Panc1 (cell line): ENCODE data around the gene CDIP1. TPM values are rescaled to one million over a fixed set of nuclear protein-coding genes. Genes with fewer than 3 reads are reported as not detected.

Experiments
- ATAC-seq: fragments of 200-7000 bp; cut with Tn5 transposase; 2 replicates; pipeline ENCODE4 v1.9.1; 2020; ENCODE audit warnings: mild to moderate bottlenecking, moderate library complexity
- BruUV-seq: library from RNA; stranded (reverse); fragments of 400-500 nt; replicated peaks from 2 replicates; lab custom pipeline; 2021; lab: Mats Ljungman, UMichigan
- CTCF ChIA-PET: fragments of 300-600 bp; sonication (Branson Sonifier 250); formaldehyde crosslinking; loops from one replicate; lab custom pipeline; 2022; ENCODE audit warnings: antibody characterized with exemption; lab: Charles Lee
- POLR2A ChIA-PET: fragments of 300-600 bp; sonication (Branson Sonifier 250); formaldehyde crosslinking; loops from one replicate; lab custom pipeline; 2022; ENCODE audit warnings: antibody characterized with exemption; lab: Charles Lee
- DNase-seq: peaks from one replicate; pipeline ENCODE4 v3.0.0-alpha.2; 2010; ENCODE audit warnings: low read depth, low spot score
- H3K27ac ChIP-seq: 2 replicates; pipeline ENCODE4 v1.5.1; 2011; ENCODE audit warnings: mild to moderate bottlenecking, low read length, inconsistent platforms
- H3K27me3 ChIP-seq: fragments of 200-500 bp; sonication (Bioruptor generic); 2 replicates; pipeline ENCODE4 v1.6.0; 2014; ENCODE audit warnings: low read length, inconsistent platforms; ENCODE audit not compliant: control insufficient read depth, insufficient read depth
- H3K36me3 ChIP-seq: fragments of 200-500 bp; sonication (Bioruptor generic); 2 replicates; pipeline ENCODE4 v1.5.1; 2014; ENCODE audit warnings: inconsistent platforms, mild to moderate bottlenecking, low read length, moderate library complexity; ENCODE audit not compliant: control insufficient read depth, insufficient read depth
- H3K4me1 ChIP-seq: 2 replicates; pipeline ENCODE4 v1.5.1; 2011; ENCODE audit warnings: inconsistent platforms, mild to moderate bottlenecking, low read length, moderate library complexity; ENCODE audit not compliant: control insufficient read depth, insufficient read depth
- H3K4me3 ChIP-seq, 2 experiments: 2 replicates each; pipeline ENCODE4 v1.5.1; 2011 to 2012; ENCODE audit warnings: low read depth in 2 of 2, low read length in 2 of 2, mild to moderate bottlenecking in 2 of 2, inconsistent platforms in 1 of 2, moderate library complexity in 1 of 2
- H3K9me3 ChIP-seq: fragments of 200-500 bp; sonication (Bioruptor generic); 2 replicates; pipeline ENCODE4 v1.5.1; 2014; ENCODE audit warnings: low read depth, mild to moderate bottlenecking, inconsistent platforms, low read length, moderate library complexity; ENCODE audit not compliant: control insufficient read depth, insufficient read depth
- POLR2AphosphoS5 ChIP-seq: IDR thresholded peaks from 2 replicates; pipeline ENCODE4 v1.6.1; 2012; ENCODE audit warnings: mild to moderate bottlenecking, low read depth, low read length, moderate library complexity
- REST ChIP-seq, 2 experiments: IDR thresholded peaks; 2 replicates each; pipeline ENCODE4 v1.6.1; 2011 to 2012; ENCODE audit warnings: low read depth in 2 of 2, control low read depth in 1 of 2, low read length in 1 of 2, mild to moderate bottlenecking in 1 of 2, moderate library complexity in 1 of 2; ENCODE audit not compliant: insufficient read depth in 1 of 2
- SIN3A ChIP-seq: IDR thresholded peaks from 2 replicates; pipeline ENCODE4 v1.6.1; 2012; ENCODE audit warnings: low read depth, mild to moderate bottlenecking, low read length, moderate library complexity, borderline replicate concordance; ENCODE audit not compliant: insufficient read depth
- TCF7L2 ChIP-seq: IDR thresholded peaks from 2 replicates; pipeline ENCODE4 v1.6.1; 2011; ENCODE audit warnings: mild to moderate bottlenecking, low read depth, low read length, inconsistent platforms
- in situ Hi-C: cut with HindIII; loops from 2 replicates; pipeline ENCODE4 v1.10.0; 2016; ENCODE audit warnings: low sequenced_read_pairs, low pct_unique_long_range_greater_than_20kb
- intact Hi-C: fragments of 100-400 bp; cut with micrococcal nuclease; formaldehyde crosslinking; loops from one replicate; pipeline ENCODE4 v1.10.0; 2022; ENCODE audit not compliant: unreplicated experiment
- total RNA-seq: library from RNA; stranded (reverse); gene quantifications from one replicate; pipeline ENCODE4 v1.2.1, GENCODE V29; 2021; ENCODE audit not compliant: unreplicated experiment
- TF ChIP-seq, protein P1 (sequence below): fragments of 450-650 bp; IDR thresholded peaks from 2 replicates; pipeline ENCODE4 v1.5.1; 2017; ENCODE audit warnings: mild to moderate bottlenecking

Gene CDIP1
- total RNA-seq, 1 experiment from 2014 or later = 26.8 TPM

GRCh38 chr16:4523686-4524085, 14.9 kb downstream of the CDIP1 start:
- Histone ChIP-seq H3K4me1 (no peaks in the 10 kb centered on the region), H3K9me3 (no peaks in the 10 kb centered on the region), H3K27ac (no peak overlapping the region), H3K4me3 (no peak overlapping the region), H3K27me3 (no peaks in the 10 kb centered on the region), H3K36me3 (no peaks in the 10 kb centered on the region)
- intact Hi-C loops (no loop called here), in situ Hi-C loops (no loop called here)
- BruUV-seq = no TSS peak
- ChIA-PET CTCF (no interaction called here), POLR2A (no interaction called here)
- no peak for DNase-seq
- TF ChIP-seq SIN3A (no peak), TCF7L2 (no peak), REST (IDR thresholded peaks at IDR 0.05; ENCODE audit: insufficient read depth in 1 of 2, low read depth in 2 of 2, low read length in 1 of 2) (no peak), POLR2AphosphoS5 (no peak)
- TF ChIP-seq, protein P1, sequence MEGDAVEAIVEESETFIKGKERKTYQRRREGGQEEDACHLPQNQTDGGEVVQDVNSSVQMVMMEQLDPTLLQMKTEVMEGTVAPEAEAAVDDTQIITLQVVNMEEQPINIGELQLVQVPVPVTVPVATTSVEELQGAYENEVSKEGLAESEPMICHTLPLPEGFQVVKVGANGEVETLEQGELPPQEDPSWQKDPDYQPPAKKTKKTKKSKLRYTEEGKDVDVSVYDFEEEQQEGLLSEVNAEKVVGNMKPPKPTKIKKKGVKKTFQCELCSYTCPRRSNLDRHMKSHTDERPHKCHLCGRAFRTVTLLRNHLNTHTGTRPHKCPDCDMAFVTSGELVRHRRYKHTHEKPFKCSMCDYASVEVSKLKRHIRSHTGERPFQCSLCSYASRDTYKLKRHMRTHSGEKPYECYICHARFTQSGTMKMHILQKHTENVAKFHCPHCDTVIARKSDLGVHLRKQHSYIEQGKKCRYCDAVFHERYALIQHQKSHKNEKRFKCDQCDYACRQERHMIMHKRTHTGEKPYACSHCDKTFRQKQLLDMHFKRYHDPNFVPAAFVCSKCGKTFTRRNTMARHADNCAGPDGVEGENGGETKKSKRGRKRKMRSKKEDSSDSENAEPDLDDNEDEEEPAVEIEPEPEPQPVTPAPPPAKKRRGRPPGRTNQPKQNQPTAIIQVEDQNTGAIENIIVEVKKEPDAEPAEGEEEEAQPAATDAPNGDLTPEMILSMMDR = no peak
- no peak for ATAC-seq

DNA sequence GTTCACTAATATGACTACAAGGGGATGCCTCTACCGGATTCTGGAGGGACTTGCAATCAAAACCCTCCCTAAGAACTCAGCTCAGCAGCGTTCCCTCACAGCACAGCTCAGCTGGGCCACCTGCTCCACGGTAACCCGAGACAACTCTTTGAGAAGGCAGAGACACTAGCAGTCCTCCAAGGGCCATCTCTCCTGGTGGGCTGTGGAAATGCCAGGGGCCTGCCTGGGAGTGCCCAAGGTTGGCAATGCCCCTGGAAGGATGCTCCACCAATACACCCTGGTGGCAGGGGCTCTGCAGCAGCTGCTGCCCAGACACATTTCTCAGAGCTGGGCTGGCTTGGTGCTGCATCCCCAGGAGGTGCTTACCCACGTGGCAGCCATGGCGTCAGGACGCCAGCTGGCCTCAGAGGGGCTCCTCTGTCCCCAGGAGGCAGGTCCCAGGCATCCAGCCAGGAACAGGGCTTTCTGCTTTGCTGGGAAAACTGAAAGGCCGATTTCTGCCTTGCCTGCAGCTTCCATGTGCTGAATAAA, 16.5 kb downstream of the CDIP1 start:
- H3K27ac ChIP-seq = no peak overlapping the region
- no peak overlapping the region for H3K4me3 ChIP-seq
- intact Hi-C loops = no loop called here
- no peak for DNase-seq
- no peaks in the 10 kb centered on the region for H3K4me1 ChIP-seq
- no peaks in the 10 kb centered on the region for H3K9me3 ChIP-seq
- BruUV-seq = no TSS peak
- TF ChIP-seq, protein P1 = no peak
- TF ChIP-seq REST (IDR thresholded peaks at IDR 0.05; ENCODE audit: insufficient read depth in 1 of 2, low read depth in 2 of 2, low read length in 1 of 2) (no peak), SIN3A (no peak), TCF7L2 (no peak), POLR2AphosphoS5 (no peak)
- in situ Hi-C loops = no loop called here
- ChIA-PET CTCF (no interaction called here), POLR2A (interaction anchor here (0.5 kb wide), 1 partner anchor 94 kb away, joined by 5 read pairs; no protein-coding TSS in a partner anchor)
- no peak for ATAC-seq
- H3K36me3 ChIP-seq = no peaks in the 10 kb centered on the region
- H3K27me3 ChIP-seq = no peaks in the 10 kb centered on the region
